Effector memory CD8-positive, alpha-beta T cell (primary cell): ENCODE data around the gene PTPN7.
"Not testable (repeated sequence)": the region's sequence is repeated elsewhere in the genome, so short reads cannot be mapped to it uniquely, and the experiment has no call there.

Experiments used
- ATAC-seq: fragments of 150-1000 bp; cut with Tn5 transposase; replicated peaks from 2 replicates; pipeline ENCODE4 v1.10.0; 2021; ENCODE audit warnings: mild to moderate bottlenecking, moderate library complexity
- DNase-seq, 3 experiments: peaks; one replicate each; pipeline ENCODE4 v3.0.0; 2021
- H3K27ac Mint-ChIP-seq, 2 donors: one replicate each; pipeline ENCODE4 v1.8.0; 2022; ENCODE audit warnings: mild to moderate bottlenecking in 2 of 2, mixed read lengths in 2 of 2, moderate library complexity in 2 of 2
- H3K27me3 Mint-ChIP-seq, 2 donors: one replicate each; pipeline ENCODE4 v1.8.0; 2022; ENCODE audit warnings: mixed read lengths in 2 of 2
- H3K36me3 Mint-ChIP-seq: one replicate; pipeline ENCODE4 v1.8.0; 2022; ENCODE audit warnings: mild to moderate bottlenecking, moderate library complexity, mixed read lengths; ENCODE audit not compliant: insufficient read depth
- H3K4me1 Mint-ChIP-seq, 2 donors: one replicate each; pipeline ENCODE4 v1.8.0; 2022; ENCODE audit warnings: low read depth in 2 of 2, mixed read lengths in 2 of 2
- H3K4me3 Mint-ChIP-seq, 2 donors: one replicate each; pipeline ENCODE4 v1.8.0; 2022; ENCODE audit warnings: mild to moderate bottlenecking in 2 of 2, mixed read lengths in 2 of 2, moderate library complexity in 2 of 2
- H3K9me3 Mint-ChIP-seq, 2 donors: one replicate each; pipeline ENCODE4 v1.8.0; 2022; ENCODE audit warnings: mixed read lengths in 2 of 2

The PTPN7 gene

DNA sequence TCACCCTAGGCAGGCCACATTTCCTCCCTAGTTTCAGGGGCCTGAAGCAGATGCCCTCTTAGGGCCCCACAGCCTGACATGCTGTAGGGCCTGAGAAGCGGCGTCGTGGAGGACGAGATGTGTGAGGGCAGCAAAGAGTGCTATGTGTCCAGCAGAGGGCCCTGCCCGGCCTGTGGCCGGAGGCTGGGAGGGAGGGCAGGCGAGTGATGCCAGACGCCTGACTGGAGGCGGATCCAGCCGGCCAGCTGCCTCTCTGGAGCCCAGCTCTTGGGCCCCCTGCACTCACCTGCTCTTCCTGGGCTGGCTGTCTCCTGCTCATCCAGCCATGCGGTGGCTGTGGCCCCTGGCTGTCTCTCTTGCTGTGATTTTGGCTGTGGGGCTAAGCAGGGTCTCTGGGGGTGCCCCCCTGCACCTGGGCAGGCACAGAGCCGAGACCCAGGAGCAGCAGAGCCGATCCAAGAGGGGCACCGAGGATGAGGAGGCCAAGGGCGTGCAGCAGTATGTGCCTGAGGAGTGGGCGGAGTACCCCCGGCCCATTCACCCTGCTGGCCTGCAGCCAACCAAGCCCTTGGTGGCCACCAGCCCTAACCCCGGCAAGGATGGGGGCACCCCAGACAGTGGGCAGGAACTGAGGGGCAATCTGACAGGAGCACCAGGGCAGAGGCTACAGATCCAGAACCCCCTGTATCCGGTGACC, 37.6 kb downstream of the PTPN7 start, which contains the start of gene GPR37L1:
Gene GPR37L1 (plus strand): TSS at position 279 of the 697 bp plus-strand sequence. CDS start 47 bp downstream, at position 326.
- no peaks in the 10 kb centered on the region for H3K36me3 Mint-ChIP-seq
- H3K27me3 Mint-ChIP-seq: peaks cover 44 to 61% of the 10 kb centered on the region in 2 donors
- peak within 1 kb of the TSS in 1 of 2 donors; percentile 71 for H3K27ac Mint-ChIP-seq
- no peaks in the 10 kb centered on the region for H3K9me3 Mint-ChIP-seq
- DNase-seq: no peak
- ATAC-seq: no peak
- H3K4me3 Mint-ChIP-seq: no peak within 1 kb of the TSS
- peaks cover 0 to 1% of the 10 kb centered on the region in 2 donors for H3K4me1 Mint-ChIP-seq

DNA sequence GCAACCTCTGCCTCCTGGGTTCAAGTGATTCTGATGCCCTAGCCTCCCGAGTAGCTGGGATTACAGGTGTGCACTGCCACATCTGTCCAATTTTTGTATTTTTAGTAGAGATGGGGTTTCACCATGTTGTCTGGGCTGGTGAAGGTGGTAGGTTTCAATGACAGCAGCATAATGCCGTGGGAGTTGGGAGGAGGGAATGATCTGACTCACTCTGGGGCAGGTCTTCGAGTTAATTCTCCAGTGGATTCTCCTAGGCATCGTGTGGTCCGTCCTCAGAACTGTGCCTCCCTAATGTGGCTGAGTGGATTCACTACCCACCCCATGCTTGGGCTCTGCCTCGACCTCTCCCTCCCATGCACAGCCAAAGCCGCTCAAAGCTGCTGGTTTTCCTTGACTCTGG, 39.4 kb downstream of the PTPN7 start:
- no peak overlapping the region for H3K4me3 Mint-ChIP-seq
- H3K27me3 Mint-ChIP-seq: peaks cover 31 to 43% of the 10 kb centered on the region in 2 donors
- H3K27ac Mint-ChIP-seq: no peak overlapping the region
- H3K4me1 Mint-ChIP-seq: no peaks in the 10 kb centered on the region
- no peaks in the 10 kb centered on the region for H3K9me3 Mint-ChIP-seq
- H3K36me3 Mint-ChIP-seq: no peaks in the 10 kb centered on the region
- ATAC-seq: no peak
- no peak for DNase-seq

DNA sequence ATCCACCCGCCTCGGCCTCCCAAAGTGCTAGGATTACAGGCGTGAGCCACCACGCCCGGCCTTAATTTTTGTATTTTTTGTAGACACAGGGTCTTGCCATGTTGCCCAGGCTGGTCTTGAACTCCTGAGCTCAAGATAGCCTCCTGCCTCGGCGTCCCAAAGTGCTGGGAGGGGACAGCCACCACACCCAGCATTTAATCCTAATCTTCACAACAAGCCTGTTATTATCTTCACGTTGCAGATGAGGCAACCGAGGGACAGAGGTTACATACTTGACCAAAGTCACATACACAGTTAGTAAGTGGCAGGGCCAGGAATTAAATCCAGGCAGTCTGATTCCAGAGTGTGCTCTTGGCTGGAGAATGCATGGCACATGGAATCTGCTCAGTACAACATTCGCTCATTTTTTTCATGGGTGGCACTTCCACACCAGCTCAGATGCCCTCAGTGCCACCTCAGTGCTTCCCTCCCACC, 42.5 kb downstream of the PTPN7 start:
- H3K27me3 Mint-ChIP-seq: peaks cover 13 to 29% of the 10 kb centered on the region in 2 donors
- no peak overlapping the region for H3K4me3 Mint-ChIP-seq
- H3K4me1 Mint-ChIP-seq: peaks cover 0 to 3% of the 10 kb centered on the region in 2 donors
- no peaks in the 10 kb centered on the region for H3K9me3 Mint-ChIP-seq
- DNase-seq: no peak
- no peaks in the 10 kb centered on the region for H3K36me3 Mint-ChIP-seq
- no peak for ATAC-seq
- H3K27ac Mint-ChIP-seq: no peak overlapping the region

DNA sequence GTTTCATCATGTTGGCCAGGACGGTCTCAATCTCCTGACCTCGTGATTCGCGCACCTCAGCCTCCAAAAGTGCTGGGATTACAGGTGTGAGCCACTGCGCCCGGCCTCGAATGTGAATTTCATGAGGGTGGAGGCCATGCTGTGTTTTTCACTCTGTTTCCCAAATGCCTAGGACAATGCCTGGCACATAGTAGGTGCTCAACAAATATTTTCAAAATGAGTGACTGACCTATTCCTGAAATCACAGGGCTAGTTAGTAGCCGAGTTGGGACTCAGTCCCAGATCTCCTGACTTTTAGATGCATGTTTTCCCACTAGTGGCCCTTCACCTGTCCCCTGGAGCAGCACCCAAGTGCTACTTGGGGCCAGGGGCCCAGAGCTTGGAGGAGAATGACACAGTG, 44.1 kb downstream of the PTPN7 start:
- Mint-ChIP-seq H3K27me3 (peaks cover 2 to 13% of the 10 kb centered on the region in 2 donors), H3K9me3 (no peaks in the 10 kb centered on the region), H3K4me1 (peaks cover 0 to 3% of the 10 kb centered on the region in 2 donors), H3K27ac (no peak overlapping the region), H3K36me3 (no peaks in the 10 kb centered on the region), H3K4me3 (no peak overlapping the region)
- DNase-seq: no peak
- ATAC-seq: no peak

DNA sequence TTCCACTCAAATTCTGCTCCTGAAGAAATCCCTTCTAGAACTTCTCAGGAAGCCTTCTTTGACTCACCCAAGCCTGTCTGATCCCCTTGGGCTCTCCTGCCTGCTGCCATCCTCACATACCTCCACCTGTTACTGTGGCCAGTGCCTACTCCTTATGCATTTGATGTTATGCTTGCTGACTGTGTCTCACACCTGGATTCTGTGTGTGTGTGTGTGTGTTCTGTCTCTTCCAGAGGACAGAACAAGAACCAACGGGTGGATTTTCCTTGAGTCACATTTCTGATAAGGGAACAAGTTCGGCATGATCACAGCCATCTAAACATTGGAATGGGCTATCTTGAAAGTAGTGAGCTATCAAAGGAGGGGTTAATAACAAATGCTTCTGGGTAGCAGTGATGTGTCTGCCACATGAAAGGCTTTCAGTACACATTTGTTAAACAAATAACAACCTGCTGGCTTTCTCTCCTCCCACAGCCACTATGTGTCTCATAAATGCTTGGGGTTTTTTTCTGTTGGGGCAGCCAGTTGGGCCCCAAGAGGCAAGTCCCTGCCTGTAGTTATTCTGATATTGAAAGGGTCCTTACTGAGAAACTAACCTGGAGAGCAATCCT, 46.6 kb downstream of the PTPN7 start:
- H3K27me3 Mint-ChIP-seq: peaks cover 0 to 16% of the 10 kb centered on the region in 2 donors
- H3K27ac Mint-ChIP-seq: no peak overlapping the region
- peaks cover 0 to 3% of the 10 kb centered on the region in 2 donors for H3K4me1 Mint-ChIP-seq
- DNase-seq (no peak), ATAC-seq (no peak)
- H3K9me3 Mint-ChIP-seq: no peaks in the 10 kb centered on the region
- no peaks in the 10 kb centered on the region for H3K36me3 Mint-ChIP-seq
- H3K4me3 Mint-ChIP-seq: no peak overlapping the region

DNA sequence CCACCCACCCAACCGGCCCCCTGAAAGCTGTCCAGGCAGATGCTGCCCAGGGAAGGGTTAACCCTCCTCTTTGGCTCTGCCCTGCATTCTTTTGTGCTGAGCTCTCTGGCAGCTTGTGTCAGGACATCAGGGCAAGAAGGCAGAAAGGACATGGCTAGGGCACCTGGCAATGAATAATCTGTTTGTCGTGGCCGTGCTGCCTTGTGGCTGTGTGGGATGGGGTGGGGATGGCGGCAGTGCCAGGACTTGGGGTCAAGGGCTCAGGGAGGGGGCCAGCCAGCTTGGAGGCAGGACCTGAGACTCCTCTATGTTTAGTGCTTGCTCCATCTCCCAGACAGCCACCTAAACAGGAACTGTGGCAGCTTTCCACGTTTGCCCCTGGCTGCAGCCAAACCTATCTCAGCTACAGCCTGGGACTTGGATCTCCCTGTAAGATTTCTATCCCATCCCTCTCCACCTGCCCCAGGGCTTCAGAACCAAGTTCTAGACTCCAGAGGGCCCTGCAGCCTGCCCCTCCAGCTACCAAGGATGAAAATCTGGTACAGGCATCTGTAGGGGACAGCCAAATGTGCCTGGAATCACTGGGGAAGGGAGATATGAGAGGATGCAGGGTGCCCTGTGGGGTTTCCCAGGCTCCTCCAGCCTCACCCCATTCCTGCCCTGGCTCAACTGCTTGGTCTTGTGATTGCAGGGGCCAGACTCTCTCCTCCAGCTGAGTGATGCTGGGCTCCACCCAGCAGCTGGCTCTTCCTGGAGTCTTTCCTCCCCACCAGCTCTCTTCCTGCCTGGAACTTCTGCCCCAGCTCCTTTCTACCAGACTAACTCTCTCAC, 47.3 kb downstream of the PTPN7 start:
- Mint-ChIP-seq H3K4me3 (no peak overlapping the region), H3K27me3 (peaks cover 0 to 16% of the 10 kb centered on the region in 2 donors), H3K4me1 (peaks cover 0 to 3% of the 10 kb centered on the region in 2 donors), H3K36me3 (no peaks in the 10 kb centered on the region), H3K9me3 (no peaks in the 10 kb centered on the region), H3K27ac (no peak overlapping the region)
- DNase-seq (no peak), ATAC-seq (no peak)

DNA sequence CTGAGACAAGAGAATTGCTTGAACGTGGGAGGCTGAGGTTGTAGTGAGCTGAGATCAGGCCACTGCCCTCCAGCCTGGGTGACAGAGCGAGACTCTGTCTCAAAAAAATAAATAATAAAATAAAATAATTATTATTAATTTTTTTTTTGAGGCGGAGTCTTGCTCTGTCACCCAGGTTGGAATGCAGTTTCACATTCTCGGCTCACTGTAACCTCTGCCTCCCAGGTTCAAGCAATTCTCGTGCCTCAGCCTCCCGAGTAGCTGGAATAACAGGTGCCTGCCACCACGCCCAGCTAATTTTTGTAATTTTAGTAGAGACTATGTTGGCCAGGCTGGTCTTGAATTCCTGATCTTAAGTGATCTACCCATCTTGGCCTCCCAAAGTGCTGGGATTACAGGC, 48.8 kb downstream of the PTPN7 start:
- not testable (repeated sequence) for DNase-seq, H3K27ac Mint-ChIP-seq, ATAC-seq, H3K36me3 Mint-ChIP-seq, H3K4me3 Mint-ChIP-seq, H3K4me1 Mint-ChIP-seq, H3K9me3 Mint-ChIP-seq
- H3K27me3 Mint-ChIP-seq: peaks cover 0 to 16% of the 10 kb centered on the region in 2 donors

DNA sequence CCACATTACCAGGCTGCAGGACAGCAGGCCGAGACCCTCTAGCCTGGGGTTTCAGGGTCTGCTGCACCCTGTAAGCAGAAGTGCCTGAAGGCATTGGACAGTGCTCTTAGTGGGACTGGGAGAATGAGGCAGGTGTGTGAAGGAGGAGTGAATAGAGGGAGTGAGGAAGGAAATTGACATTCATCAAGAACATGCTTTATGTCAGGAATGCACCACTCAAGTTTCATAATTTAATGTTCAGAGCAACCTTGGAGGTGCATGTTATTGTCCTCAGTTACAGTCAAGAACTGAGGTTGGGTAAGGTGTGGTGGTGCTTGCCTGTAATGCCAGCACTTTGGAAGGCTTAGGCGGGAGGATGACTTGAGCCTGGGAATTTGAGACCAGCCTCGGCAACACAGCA, 49.4 kb downstream of the PTPN7 start:
- Mint-ChIP-seq H3K4me3 (no peak overlapping the region), H3K4me1 (peaks cover 0 to 3% of the 10 kb centered on the region in 2 donors), H3K9me3 (no peaks in the 10 kb centered on the region), H3K27me3 (peaks cover 0 to 16% of the 10 kb centered on the region in 2 donors), H3K27ac (no peak overlapping the region), H3K36me3 (no peaks in the 10 kb centered on the region)
- no peak for ATAC-seq
- DNase-seq: no peak

DNA sequence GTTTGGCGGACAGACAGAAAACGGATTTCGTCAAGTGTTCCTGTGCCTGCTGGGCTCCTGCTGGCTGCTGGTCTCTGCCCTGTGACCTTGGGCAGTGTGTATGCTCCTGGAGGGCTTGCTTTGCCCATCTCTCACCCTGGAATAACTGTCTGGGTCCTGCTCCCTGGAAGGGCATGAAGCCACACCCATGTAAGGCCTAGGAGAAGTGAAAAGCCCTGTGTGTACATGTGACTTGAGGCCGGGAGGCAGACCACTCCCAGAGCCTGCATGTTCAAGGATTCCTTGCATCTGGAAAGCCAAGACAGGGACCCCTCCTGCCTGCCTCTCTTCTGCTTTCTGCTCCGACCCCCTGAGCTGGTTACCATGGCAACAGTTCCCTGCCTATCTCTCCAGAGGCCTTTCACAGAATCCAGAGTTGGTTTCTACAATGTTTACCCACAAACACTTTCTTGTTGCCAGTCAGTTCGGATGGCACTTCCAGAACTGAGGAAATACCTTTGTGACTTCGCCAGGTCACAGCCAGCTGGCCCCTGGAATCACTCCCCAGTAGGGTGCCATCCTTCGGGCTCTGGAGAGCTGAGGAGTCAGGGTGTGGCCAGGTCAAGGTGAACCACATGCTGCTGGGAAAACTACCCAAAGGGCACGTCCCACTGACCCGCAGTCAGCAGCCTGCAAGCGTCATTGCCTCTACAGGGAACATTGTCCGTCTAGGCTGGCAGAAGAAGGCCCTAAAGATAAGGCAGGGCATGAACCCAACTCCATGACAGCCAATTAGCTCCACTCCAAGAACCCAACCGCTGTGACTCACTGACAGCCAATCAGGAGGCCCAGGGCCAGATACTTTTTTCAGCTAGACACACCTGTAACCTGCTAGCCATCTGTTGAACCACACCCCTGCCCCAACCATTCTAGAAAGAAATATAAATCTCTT, 52.3 kb downstream of the PTPN7 start:
- Mint-ChIP-seq H3K27me3 (peaks cover 0 to 17% of the 10 kb centered on the region in 2 donors), H3K4me3 (no peak overlapping the region), H3K9me3 (no peaks in the 10 kb centered on the region), H3K36me3 (no peaks in the 10 kb centered on the region), H3K4me1 (no peaks in the 10 kb centered on the region), H3K27ac (no peak overlapping the region)
- no peak for ATAC-seq
- DNase-seq: no peak

DNA sequence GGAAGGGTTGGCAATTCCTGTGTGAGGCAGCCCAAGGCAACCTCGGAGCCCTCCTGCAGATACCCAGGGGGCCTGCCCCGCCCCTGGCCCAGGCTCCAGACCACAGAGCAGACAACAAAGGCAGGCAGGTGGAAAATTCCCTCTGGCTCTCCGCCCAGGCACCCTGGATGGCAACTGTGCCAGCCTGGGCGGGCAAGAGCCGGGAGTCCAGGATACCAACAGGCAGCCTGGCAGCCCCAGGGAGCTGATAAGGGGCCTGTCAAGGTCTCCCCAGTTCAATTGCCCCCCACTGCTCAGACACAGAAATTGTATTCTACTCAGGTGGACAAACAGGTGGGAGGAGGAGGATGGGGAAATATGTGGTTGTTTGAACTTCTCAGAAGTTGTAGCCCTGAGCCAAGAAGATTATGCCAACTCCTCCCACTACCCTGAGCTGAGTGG, 53.1 kb downstream of the PTPN7 start:
- Mint-ChIP-seq H3K27me3 (peaks cover 0 to 17% of the 10 kb centered on the region in 2 donors), H3K9me3 (no peaks in the 10 kb centered on the region), H3K27ac (no peak overlapping the region), H3K36me3 (no peaks in the 10 kb centered on the region), H3K4me3 (no peak overlapping the region), H3K4me1 (no peaks in the 10 kb centered on the region)
- no peak for DNase-seq
- no peak for ATAC-seq

DNA sequence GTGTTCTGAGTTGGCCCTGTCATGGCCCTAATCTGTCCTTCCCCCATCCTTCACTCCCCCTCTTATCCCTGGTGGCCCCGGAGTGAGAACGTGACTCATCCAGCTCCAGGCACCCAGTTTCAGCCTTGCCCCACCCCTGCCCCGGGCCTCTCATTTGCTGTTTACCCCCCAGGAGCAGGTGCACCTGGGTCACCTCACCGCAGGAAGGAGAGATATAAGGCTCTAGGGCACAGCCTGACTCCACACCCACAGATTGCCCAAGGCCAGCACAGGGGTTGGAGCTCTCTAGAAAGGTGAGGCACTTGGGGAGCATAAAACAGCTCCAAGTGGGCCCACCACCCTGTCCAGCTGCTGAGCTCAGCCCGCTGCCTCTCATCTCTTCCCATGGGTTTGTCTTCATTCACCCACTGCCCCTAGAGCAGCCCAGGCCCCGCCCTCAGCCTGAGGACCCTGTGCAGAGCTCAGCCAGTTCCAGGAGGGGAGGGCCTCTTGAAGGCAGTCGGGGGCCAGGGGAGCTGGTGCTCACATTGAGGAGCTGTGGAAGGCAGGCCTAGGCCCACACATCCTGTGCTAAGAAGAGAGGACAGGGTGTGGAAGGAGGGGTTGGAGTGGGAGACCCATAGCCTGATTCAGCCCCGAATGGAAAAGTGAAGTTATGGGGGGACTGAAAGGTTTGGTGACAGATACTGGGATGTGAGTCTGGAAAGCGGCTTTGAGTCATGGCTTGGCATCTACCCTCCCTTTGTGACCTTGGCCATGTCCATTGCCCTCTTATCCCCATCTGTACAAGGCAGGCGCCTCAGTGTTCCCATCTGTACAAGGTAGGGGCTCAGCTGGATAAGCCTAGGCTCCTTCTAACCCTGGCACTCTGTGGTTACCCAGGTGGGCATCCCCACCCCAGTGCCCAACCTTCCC, 53.8 kb downstream of the PTPN7 start:
- H3K9me3 Mint-ChIP-seq: no peaks in the 10 kb centered on the region
- H3K4me3 Mint-ChIP-seq: no peak overlapping the region
- no peak for DNase-seq
- H3K4me1 Mint-ChIP-seq: no peaks in the 10 kb centered on the region
- peaks cover 2 to 21% of the 10 kb centered on the region in 2 donors for H3K27me3 Mint-ChIP-seq
- H3K36me3 Mint-ChIP-seq: no peaks in the 10 kb centered on the region
- no peak for ATAC-seq
- H3K27ac Mint-ChIP-seq: no peak overlapping the region
